GM06990 (cell line): Measurements from ENCODE around the gene BSPRY.

Experiments
- DNase-seq: peaks from one replicate; pipeline ENCODE4 v3.0.0-alpha.2; 2011; ENCODE audit not compliant: insufficient read length; ENCODE audit errors: extremely low read depth
- H3K27me3 ChIP-seq: replicated peaks from 2 replicates; pipeline ENCODE4 v1.6.0; 2011; ENCODE audit warnings: low read length; ENCODE audit not compliant: control insufficient read depth, insufficient read depth
- H3K36me3 ChIP-seq: 2 replicates; pipeline ENCODE4 v1.5.1; 2011; ENCODE audit warnings: low read length; ENCODE audit not compliant: control insufficient read depth, insufficient read depth
- H3K4me3 ChIP-seq: replicated peaks from 2 replicates; pipeline ENCODE4 v1.5.1; 2011; ENCODE audit warnings: low read depth, mild to moderate bottlenecking, control low read depth, low read length
- CTCF ChIP-seq: IDR thresholded peaks from 2 replicates; pipeline ENCODE4 v1.5.1; 2011; ENCODE audit warnings: low read length, control low read depth, mild to moderate bottlenecking, inconsistent platforms; ENCODE audit not compliant: insufficient read depth, poor library complexity, severe bottlenecking

Gene BSPRY

GRCh38 chr9:113370806-113371325 lies 21.5 kb downstream of the BSPRY start:
- DNase-seq = no peak
- H3K4me3 ChIP-seq = no peak overlapping the region
- peaks cover 10% of the 10 kb centered on the region for H3K36me3 ChIP-seq
- H3K27me3 ChIP-seq = no peaks in the 10 kb centered on the region
- TF ChIP-seq CTCF = no peak

GRCh38 chr9:113372059-113372458 lies 22.7 kb downstream of the BSPRY start:
- Histone ChIP-seq H3K36me3 (peaks cover 10% of the 10 kb centered on the region), H3K27me3 (no peaks in the 10 kb centered on the region), H3K4me3 (no peak overlapping the region)
- DNase-seq = no peak
- no peak for TF ChIP-seq CTCF

- peaks cover 10% of the 10 kb centered on the region for H3K36me3 ChIP-seq
- DNase-seq = no peak
- H3K4me3 ChIP-seq = no peak overlapping the region
- TF ChIP-seq CTCF = no peak
- no peaks in the 10 kb centered on the region for H3K27me3 ChIP-seq
Measured at GRCh38 chr9:113373256-113373655, 23.9 kb downstream of the BSPRY start.

- peaks cover 10% of the 10 kb centered on the region for H3K36me3 ChIP-seq
- no peak overlapping the region for H3K4me3 ChIP-seq
- TF ChIP-seq CTCF = no peak
- no peaks in the 10 kb centered on the region for H3K27me3 ChIP-seq
- DNase-seq = no peak
Measured at GRCh38 chr9:113373676-113374392, 24.5 kb downstream of the BSPRY start.

GRCh38 chr9:113375057-113376023 lies 26.0 kb downstream of the BSPRY start:
- H3K4me3 ChIP-seq = peak overlapping the region; percentile 32; the same call in 1 of the 2 replicates
- no peaks in the 10 kb centered on the region for H3K27me3 ChIP-seq
- no peak for DNase-seq
- no peak for TF ChIP-seq CTCF
- H3K36me3 ChIP-seq = peaks cover 10% of the 10 kb centered on the region
